Neural cell (in vitro differentiated cells): ENCODE results near the gene MAP4K4. TPM values are rescaled to one million over a fixed set of nuclear protein-coding genes. Genes with fewer than 3 reads are reported as not detected.

Experiments used
- H2AFZ ChIP-seq: fragments of 200-600, 300-800 bp; sonication (generic), shearing (Covaris generic); 2 replicates; pipeline ENCODE4 v1.6.0; 2014; ENCODE audit warnings: low read depth, mild to moderate bottlenecking, antibody characterized with exemption, low read length, moderate library complexity
- H3F3A ChIP-seq: fragments of 200-600 bp; shearing (Covaris generic); 2 replicates; pipeline ENCODE4 v1.6.1; 2016; ENCODE audit warnings: mild to moderate bottlenecking, moderate library complexity, mixed read lengths, antibody characterized with exemption, low read length; ENCODE audit not compliant: insufficient read depth, poor library complexity, severe bottlenecking
- H3K27ac ChIP-seq: fragments of 200-600, 300-800 bp; sonication (generic), shearing (Covaris generic); 2 replicates; pipeline ENCODE4 v1.5.1; 2014; ENCODE audit warnings: mild to moderate bottlenecking, low read length, moderate library complexity
- H3K27me3 ChIP-seq: fragments of 300-800, 200-600 bp; sonication (generic), shearing (Covaris generic); 2 replicates; pipeline ENCODE4 v1.6.0; 2014; ENCODE audit warnings: mild to moderate bottlenecking, low read depth, low read length, moderate library complexity; ENCODE audit not compliant: insufficient read depth
- H3K36me3 ChIP-seq: fragments of 300-800, 200-600 bp; sonication (generic), shearing (Covaris generic); 2 replicates; pipeline ENCODE4 v1.5.1; 2014; ENCODE audit warnings: mild to moderate bottlenecking, antibody characterized with exemption, low read length, moderate library complexity; ENCODE audit not compliant: insufficient read depth
- H3K4me2 ChIP-seq: fragments of 300-800, 200-600 bp; sonication (generic), shearing (Covaris generic); 2 replicates; pipeline ENCODE4 v1.6.0; 2014; ENCODE audit warnings: mild to moderate bottlenecking, low read length
- H3K4me3 ChIP-seq: fragments of 300-800, 200-600 bp; sonication (generic), shearing (Covaris generic); 2 replicates; pipeline ENCODE4 v1.5.1; 2014; ENCODE audit warnings: mild to moderate bottlenecking, low read length, moderate library complexity
- H3K79me2 ChIP-seq: fragments of 200-600 bp; shearing (Covaris generic); replicated peaks from 2 replicates; pipeline ENCODE4 v1.6.0; 2014; ENCODE audit warnings: mild to moderate bottlenecking, low read length, moderate library complexity; ENCODE audit not compliant: insufficient read depth
- H3K9ac ChIP-seq: fragments of 300-800, 200-600 bp; sonication (generic), shearing (Covaris generic); 2 replicates; pipeline ENCODE4 v1.6.1; 2016; ENCODE audit warnings: mild to moderate bottlenecking, low read length, mixed read lengths
- H3K9me2 ChIP-seq: fragments of 200-600 bp; shearing (Covaris generic); 2 replicates; pipeline ENCODE4 v1.6.1; 2016; ENCODE audit warnings: mild to moderate bottlenecking, low read length, mixed read lengths; ENCODE audit not compliant: insufficient read depth
- H3K9me3 ChIP-seq: fragments of 200-600, 300-800 bp; sonication (generic), shearing (Covaris generic); 2 replicates; pipeline ENCODE4 v1.6.1; 2016; ENCODE audit warnings: mild to moderate bottlenecking, mixed run types, low read length, moderate library complexity, mixed read lengths
- H4K20me1 ChIP-seq: fragments of 200-600 bp; shearing (Covaris generic); 2 replicates; pipeline ENCODE4 v1.6.1; 2016; ENCODE audit warnings: mild to moderate bottlenecking, mixed run types; ENCODE audit not compliant: insufficient read depth
- CTCF ChIP-seq: fragments of 450-650 bp; IDR thresholded peaks from 2 replicates; pipeline ENCODE4 v1.5.1; 2014; ENCODE audit warnings: antibody characterized with exemption, mild to moderate bottlenecking, moderate library complexity; ENCODE audit not compliant: poor library complexity, severe bottlenecking
- EP300 ChIP-seq: fragments of 450-650 bp; conservative IDR thresholded peaks from 2 replicates; pipeline ENCODE4 v1.6.1; 2014; ENCODE audit warnings: antibody characterized with exemption, mild to moderate bottlenecking, moderate library complexity; ENCODE audit not compliant: poor library complexity, severe bottlenecking
- EZH2 ChIP-seq: fragments of 200-600, 300-800 bp; shearing (Covaris generic), sonication (generic); IDR thresholded peaks from 2 replicates; pipeline ENCODE4 v1.6.1; 2014; ENCODE audit warnings: antibody characterized with exemption, low read length, borderline replicate concordance, mild to moderate bottlenecking; ENCODE audit not compliant: insufficient read depth, poor library complexity, severe bottlenecking
- MXI1 ChIP-seq: fragments of 450-650 bp; conservative IDR thresholded peaks from 2 replicates; pipeline ENCODE4 v1.6.1; 2014; ENCODE audit warnings: antibody characterized with exemption, mild to moderate bottlenecking; ENCODE audit not compliant: poor library complexity, severe bottlenecking
- POLR2AphosphoS5 ChIP-seq: IDR thresholded peaks from 2 replicates; pipeline ENCODE4 v1.6.1; 2012
- RAD21 ChIP-seq: fragments of 450-650 bp; conservative IDR thresholded peaks from 2 replicates; pipeline ENCODE4 v1.6.1; 2014; ENCODE audit warnings: antibody characterized with exemption, mild to moderate bottlenecking, moderate library complexity
- REST ChIP-seq: IDR thresholded peaks from 2 replicates; pipeline ENCODE4 v1.6.1; 2012; ENCODE audit warnings: borderline replicate concordance
- SMC3 ChIP-seq: fragments of 450-650 bp; conservative IDR thresholded peaks from 2 replicates; pipeline ENCODE4 v1.6.1; 2014; ENCODE audit warnings: antibody characterized with exemption, mild to moderate bottlenecking, moderate library complexity; ENCODE audit not compliant: poor library complexity
- TAF1 ChIP-seq: IDR thresholded peaks from 2 replicates; pipeline ENCODE4 v1.6.1; 2012; ENCODE audit warnings: low read depth
- polyA plus RNA-seq: library from polyadenylated mRNA; depleted of rRNA; stranded (reverse); fragments of >200 nt; gene quantifications from 2 replicates; pipeline ENCODE4 v1.2.3, GENCODE V29; 2014

Gene MAP4K4
- polyA plus RNA-seq, 1 donor from 2014 or later: 125 TPM

DNA sequence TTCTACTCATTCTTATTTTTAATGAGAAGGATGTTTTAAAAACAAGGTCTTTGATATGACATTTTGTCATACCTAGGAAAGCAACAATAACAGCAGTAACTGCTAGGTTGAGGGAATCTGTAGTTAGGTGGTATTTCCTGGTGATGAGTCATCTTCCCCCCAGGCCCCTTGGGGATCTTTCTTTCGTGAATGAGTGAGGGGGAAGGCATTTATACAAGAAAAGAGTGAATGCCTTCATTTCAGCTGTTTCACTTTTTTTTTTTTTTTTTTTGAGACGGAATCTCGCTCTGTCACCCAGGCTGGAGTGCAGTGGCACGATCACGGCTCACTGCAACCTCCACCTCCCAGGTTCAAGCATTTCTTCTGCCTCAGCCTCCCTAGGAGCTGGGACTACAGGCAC lies 108.6 kb downstream of the MAP4K4 start:
- Histone ChIP-seq H3K9ac (no peak overlapping the region), H3F3A (no peaks in the 10 kb centered on the region), H3K36me3 (no peaks in the 10 kb centered on the region), H3K79me2 (peaks cover 81% of the 10 kb centered on the region), H2AFZ (no peak overlapping the region), H3K4me2 (no peak overlapping the region), H4K20me1 (peaks cover 4% of the 10 kb centered on the region), H3K4me3 (no peak overlapping the region), H3K27ac (no peak overlapping the region), H3K9me2 (no peaks in the 10 kb centered on the region), H3K9me3 (no peaks in the 10 kb centered on the region), H3K27me3 (no peaks in the 10 kb centered on the region)
- TF ChIP-seq SMC3 (no peak), EZH2 (no peak), TAF1 (no peak), MXI1 (no peak), POLR2AphosphoS5 (no peak), REST (no peak), RAD21 (no peak), CTCF (no peak), EP300 (no peak)

GRCh38 chr2:101806701-101807100 lies 109.2 kb downstream of the MAP4K4 start:
- Histone ChIP-seq H3K27ac (no peak overlapping the region), H2AFZ (no peak overlapping the region), H3K9me2 (no peaks in the 10 kb centered on the region), H3K27me3 (no peaks in the 10 kb centered on the region), H3K9ac (no peak overlapping the region), H3K4me3 (no peak overlapping the region), H3K9me3 (no peaks in the 10 kb centered on the region), H3K36me3 (no peaks in the 10 kb centered on the region), H4K20me1 (peaks cover 6% of the 10 kb centered on the region), H3F3A (no peaks in the 10 kb centered on the region), H3K79me2 (peaks cover 81% of the 10 kb centered on the region), H3K4me2 (no peak overlapping the region)
- TF ChIP-seq REST (no peak), RAD21 (no peak), EZH2 (no peak), MXI1 (no peak), TAF1 (no peak), EP300 (no peak), CTCF (no peak), SMC3 (no peak), POLR2AphosphoS5 (no peak)
